ENCODE data around the gene HNRNPUL1. TPM values are rescaled to one million over a fixed set of nuclear protein-coding genes. Genes with fewer than 3 reads are reported as not detected.

Gene HNRNPUL1
- total RNA-seq, 1 experiment from 2014 or later: 315 TPM

DNA sequence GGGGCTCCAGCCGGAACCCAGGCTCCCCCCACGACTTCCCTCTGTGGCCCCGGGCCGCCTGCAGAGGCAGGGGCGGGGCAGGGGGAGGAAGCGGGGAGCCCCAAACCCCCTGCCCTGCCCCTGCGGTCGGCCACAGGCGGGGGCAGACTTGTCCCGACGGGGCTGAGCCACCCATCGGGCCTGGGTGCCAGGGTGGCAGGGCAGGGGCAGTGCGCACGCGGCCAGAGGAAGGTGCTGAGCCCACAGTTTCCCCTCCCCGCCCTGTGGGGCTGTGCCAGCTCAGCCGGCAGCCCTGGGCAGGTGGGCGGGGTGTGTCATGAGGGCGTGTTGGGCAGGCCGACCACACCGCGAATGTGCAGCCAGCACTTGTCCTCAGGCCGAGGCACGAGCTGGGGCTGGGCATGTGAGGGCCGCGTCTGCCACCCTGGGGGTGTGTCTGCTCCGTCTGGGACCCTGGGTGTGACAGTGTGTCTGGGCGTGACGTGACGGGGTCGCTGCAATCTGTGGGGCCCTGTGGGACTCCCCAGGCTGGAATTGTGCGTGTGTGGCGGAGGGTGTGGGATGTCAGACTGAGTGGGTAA is 63.5 kb downstream of the HNRNPUL1 start:
- Histone ChIP-seq H2AFZ (ENCODE audit: low read length) (no peak overlapping the region), H2BK15ac (ENCODE audit: low read depth, low read length) (no peak overlapping the region), H3K4me2 (ENCODE audit: insufficient read depth, insufficient read length, low read length) (no peak overlapping the region), H2BK5ac (ENCODE audit: insufficient read length, low read length) (no peak overlapping the region), H3K79me2 (ENCODE audit: insufficient read depth, low read length) (no peaks in the 10 kb centered on the region), H3K18ac (ENCODE audit: insufficient read length, low read depth, low read length) (peak overlapping the region; percentile 2), H3K27me3 (ENCODE audit: insufficient read depth, low read length) (no peaks in the 10 kb centered on the region), H3K23me2 (ENCODE audit: insufficient read length, low read depth, low read length, poor library complexity, severe bottlenecking) (peaks cover 14% of the 10 kb centered on the region), H2AK5ac (ENCODE audit: insufficient read length, low read length) (no peak overlapping the region), H3K23ac (ENCODE audit: insufficient read length, low read depth, low read length) (no peak overlapping the region), H4K8ac (replicated peaks; ENCODE audit: insufficient read length, low read depth, low read length) (no peak overlapping the region), H3K56ac (ENCODE audit: insufficient read length, low read depth, low read length) (no peak overlapping the region), H3K27ac (ENCODE audit: insufficient read length, low read depth, low read length) (no peak overlapping the region), H3K14ac (ENCODE audit: insufficient read depth, low read length) (no peak overlapping the region; the same call in 1 of the 2 replicates), H4K20me1 (ENCODE audit: control insufficient read depth, insufficient read depth, insufficient read length) (peaks cover 3% of the 10 kb centered on the region), H2BK20ac (ENCODE audit: low read depth, low read length, poor library complexity, severe bottlenecking) (no peak overlapping the region), H3K9me3 (ENCODE audit: control insufficient read depth, low read depth, low read length) (no peaks in the 10 kb centered on the region), H3K4me1 (ENCODE audit: insufficient read depth, low read length) (peaks cover 12% of the 10 kb centered on the region; the same call in 1 of the 2 replicates), H2BK12ac (ENCODE audit: insufficient read length, low read depth, low read length) (no peak overlapping the region), H3K9ac (ENCODE audit: extremely low read depth, insufficient read length, low read length) (no peak overlapping the region), H4K91ac (ENCODE audit: insufficient read length, low read depth, low read length) (no peak overlapping the region), H2BK120ac (ENCODE audit: low read depth, low read length, poor library complexity, severe bottlenecking) (no peak overlapping the region), H3T11ph (ENCODE audit: low read length) (no peak overlapping the region), H3K79me1 (ENCODE audit: insufficient read depth, low read depth, low read length, poor library complexity, severe bottlenecking) (no peaks in the 10 kb centered on the region), H3K4ac (ENCODE audit: low read depth, low read length) (no peak overlapping the region), H4K5ac (ENCODE audit: insufficient read length, low read depth, low read length) (no peak overlapping the region)
- TF ChIP-seq, protein P1, sequence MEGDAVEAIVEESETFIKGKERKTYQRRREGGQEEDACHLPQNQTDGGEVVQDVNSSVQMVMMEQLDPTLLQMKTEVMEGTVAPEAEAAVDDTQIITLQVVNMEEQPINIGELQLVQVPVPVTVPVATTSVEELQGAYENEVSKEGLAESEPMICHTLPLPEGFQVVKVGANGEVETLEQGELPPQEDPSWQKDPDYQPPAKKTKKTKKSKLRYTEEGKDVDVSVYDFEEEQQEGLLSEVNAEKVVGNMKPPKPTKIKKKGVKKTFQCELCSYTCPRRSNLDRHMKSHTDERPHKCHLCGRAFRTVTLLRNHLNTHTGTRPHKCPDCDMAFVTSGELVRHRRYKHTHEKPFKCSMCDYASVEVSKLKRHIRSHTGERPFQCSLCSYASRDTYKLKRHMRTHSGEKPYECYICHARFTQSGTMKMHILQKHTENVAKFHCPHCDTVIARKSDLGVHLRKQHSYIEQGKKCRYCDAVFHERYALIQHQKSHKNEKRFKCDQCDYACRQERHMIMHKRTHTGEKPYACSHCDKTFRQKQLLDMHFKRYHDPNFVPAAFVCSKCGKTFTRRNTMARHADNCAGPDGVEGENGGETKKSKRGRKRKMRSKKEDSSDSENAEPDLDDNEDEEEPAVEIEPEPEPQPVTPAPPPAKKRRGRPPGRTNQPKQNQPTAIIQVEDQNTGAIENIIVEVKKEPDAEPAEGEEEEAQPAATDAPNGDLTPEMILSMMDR (conservative IDR thresholded peaks at IDR 0.05): no peak
- H3K4me3 Mint-ChIP-seq: peak overlapping the region; percentile 15 to 19; a peak in 2 of 5 replicates
- WGBS (ENCODE audit: extremely low coverage, insufficient read length, low lambda C conversion rate): no CpG with 5 or more reads among the region's 33 CpGs
- peak; percentile 66 for DNase-seq
- H3K4me1 Mint-ChIP-seq: peaks cover 42 to 59% of the 10 kb centered on the region in 2 experiments
- H3K27ac Mint-ChIP-seq: peak overlapping the region in 2 of 3 experiments; percentile 1 to 60; a peak in 3 of 7 replicates
- peaks cover 1% of the 10 kb centered on the region; the same call in 1 of the 2 replicates for H3K27me3 Mint-ChIP-seq (ENCODE audit: low read depth)
- no peaks in the 10 kb centered on the region for H3K9me3 Mint-ChIP-seq
- peaks cover 2 to 41% (median 7%) of the 10 kb centered on the region in 3 experiments; a peak in 5 of 7 replicates for H3K36me3 Mint-ChIP-seq (ENCODE audit: insufficient read depth in 1 of 3, low read depth in 3 of 3)

Data from H9 (cell line).